ENCODE measurements around the gene HIPK1.
A peak's percentile ranks its signal among the peaks of the same experiment; 100 is the strongest.

Gene HIPK1

GRCh38 chr1:113928187-113928930 lies 765 bp upstream of the HIPK1 start:
- no peak for TF ChIP-seq CTCF (IDR thresholded peaks at IDR 0.05; ENCODE audit: low read depth, low read length, missing control alignments)
- no peak for DNase-seq (ENCODE audit: extremely low read depth, low read depth)
- peak overlapping the region; percentile 57 for H3K4me3 ChIP-seq (replicated peaks; ENCODE audit: low read depth, low read length)

- DNase-seq (ENCODE audit: extremely low read depth, low read depth) = no peak
- no peak for TF ChIP-seq CTCF (IDR thresholded peaks at IDR 0.05; ENCODE audit: low read depth, low read length, missing control alignments)
- H3K4me3 ChIP-seq (replicated peaks; ENCODE audit: low read depth, low read length) = peak overlapping the region; percentile 57
Observed at GRCh38 chr1:113929750-113930498, 800 bp downstream of the HIPK1 start.

- DNase-seq (ENCODE audit: extremely low read depth, low read depth) = no peak
- no peak for TF ChIP-seq CTCF (IDR thresholded peaks at IDR 0.05; ENCODE audit: low read depth, low read length, missing control alignments)
- peak overlapping the region; percentile 57 for H3K4me3 ChIP-seq (replicated peaks; ENCODE audit: low read depth, low read length)
Observed at GRCh38 chr1:113930499-113931161, 1.5 kb downstream of the HIPK1 start.

- no peak for TF ChIP-seq CTCF (IDR thresholded peaks at IDR 0.05; ENCODE audit: low read depth, low read length, missing control alignments)
- peak overlapping the region; percentile 57 for H3K4me3 ChIP-seq (replicated peaks; ENCODE audit: low read depth, low read length)
- no peak for DNase-seq (ENCODE audit: extremely low read depth, low read depth)
Observed at GRCh38 chr1:113931451-113931851, 2.3 kb downstream of the HIPK1 start.

GRCh38 chr1:113934006-113934405 lies 4.9 kb downstream of the HIPK1 start:
- no peak overlapping the region for H3K4me3 ChIP-seq (replicated peaks; ENCODE audit: low read depth, low read length)
- DNase-seq (ENCODE audit: extremely low read depth, low read depth) = no peak
- no peak for TF ChIP-seq CTCF (IDR thresholded peaks at IDR 0.05; ENCODE audit: low read depth, low read length, missing control alignments)

GRCh38 chr1:113934511-113935055 lies 5.5 kb downstream of the HIPK1 start:
- no peak overlapping the region for H3K4me3 ChIP-seq (replicated peaks; ENCODE audit: low read depth, low read length)
- no peak for DNase-seq (ENCODE audit: extremely low read depth, low read depth)
- no peak for TF ChIP-seq CTCF (IDR thresholded peaks at IDR 0.05; ENCODE audit: low read depth, low read length, missing control alignments)
